Measurements from ENCODE around the gene SPON1. TPM values are rescaled to one million over a fixed set of nuclear protein-coding genes. Genes with fewer than 3 reads are reported as not detected.

SPON1 gene
- total RNA-seq, 2 experiments from 2014 or later = 0.96 to 1.4 TPM

DNA sequence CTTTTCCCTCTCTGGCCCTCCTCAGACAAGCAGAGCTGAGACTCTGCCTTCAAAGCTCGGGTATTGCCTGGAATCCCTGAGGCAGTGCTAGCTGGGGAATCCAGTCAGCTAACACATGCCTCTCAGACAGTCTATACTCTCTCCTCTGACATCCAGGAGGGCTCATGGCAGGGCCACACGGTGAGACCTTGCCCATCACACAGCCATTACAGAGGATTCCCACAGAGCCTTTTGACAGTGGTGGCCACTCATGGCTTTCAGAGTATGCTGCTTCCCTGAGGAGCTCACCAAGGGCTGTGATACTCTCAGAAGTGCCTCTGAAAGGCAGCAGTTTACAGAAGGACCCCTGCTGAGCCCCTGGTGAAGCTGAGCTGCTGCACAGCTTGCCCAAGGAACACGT, 231.1 kb downstream of the SPON1 start:
- intact Hi-C loops (cut with micrococcal nuclease) = no loop called here
- TF ChIP-seq CTCF (IDR thresholded peaks at IDR 0.05) = no peak
- ChIA-PET CTCF (interaction anchor here (1.6 kb wide), 1 partner anchor 9 kb away, joined by 3 read pairs; no protein-coding TSS in a partner anchor), POLR2A (no interaction called here)
- H3K9me3 Mint-ChIP-seq = no peaks in the 10 kb centered on the region
- DNase-seq (no peak), ATAC-seq (no peak)
- H3K36me3 Mint-ChIP-seq (ENCODE audit: low read depth) = no peaks in the 10 kb centered on the region
- no peaks in the 10 kb centered on the region for H3K4me1 Mint-ChIP-seq (ENCODE audit: low read depth)
- no peaks in the 10 kb centered on the region for H3K27me3 Mint-ChIP-seq
- no peak overlapping the region for H3K27ac Mint-ChIP-seq
- H3K4me3 Mint-ChIP-seq = no peak overlapping the region

- H3K4me3 Mint-ChIP-seq = no peak overlapping the region
Observed at GRCh38 chr11:14202251-14203196, 240.0 kb downstream of the SPON1 start.

DNA sequence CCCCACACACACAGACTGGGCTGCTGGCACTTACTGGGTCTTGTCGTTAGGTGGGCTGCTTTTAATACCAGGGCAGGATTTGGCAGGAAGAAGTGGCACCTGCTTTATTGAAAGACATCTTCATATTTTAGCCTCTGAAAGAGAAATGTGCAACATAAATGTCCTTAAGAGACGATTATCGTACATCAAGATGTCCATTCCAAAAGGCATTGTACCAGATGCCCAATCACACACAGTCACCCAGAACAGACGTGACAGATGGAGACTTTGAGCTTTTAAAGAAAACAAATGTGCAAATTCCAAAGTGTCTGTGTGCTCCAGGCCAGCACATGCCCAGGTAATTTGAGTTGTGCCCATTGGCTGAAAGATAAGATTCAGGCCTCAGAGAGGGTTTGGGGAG, 240.8 kb downstream of the SPON1 start:
- Mint-ChIP-seq H3K4me1 (ENCODE audit: low read depth) (no peaks in the 10 kb centered on the region), H3K27me3 (no peaks in the 10 kb centered on the region), H3K27ac (no peak overlapping the region), H3K9me3 (peaks cover 3% of the 10 kb centered on the region), H3K36me3 (ENCODE audit: low read depth) (no peaks in the 10 kb centered on the region), H3K4me3 (no peak overlapping the region)
- CTCF ChIA-PET = interaction anchor here (1.2 kb wide), 1 partner anchor 13 kb away, joined by 3 read pairs; no protein-coding TSS in a partner anchor
- POLR2A ChIA-PET = no interaction called here
- no peak for TF ChIP-seq CTCF (IDR thresholded peaks at IDR 0.05)
- no peak for ATAC-seq
- intact Hi-C loops (cut with micrococcal nuclease) = no loop called here
- DNase-seq = no peak

More at GRCh38 chr11:14202251-14203196, 240.0 kb downstream of the SPON1 start:
- no peaks in the 10 kb centered on the region for H3K4me1 Mint-ChIP-seq (ENCODE audit: low read depth)
- H3K27me3 Mint-ChIP-seq = no peaks in the 10 kb centered on the region
- POLR2A ChIA-PET = no interaction called here
- peaks cover 3% of the 10 kb centered on the region for H3K9me3 Mint-ChIP-seq
- no peak for ATAC-seq
- CTCF ChIA-PET = interaction anchor here (1.0 kb wide), 1 partner anchor 9 kb away, joined by 3 read pairs; no protein-coding TSS in a partner anchor
- no peak overlapping the region for H3K27ac Mint-ChIP-seq
- DNase-seq = no peak
- no peaks in the 10 kb centered on the region for H3K36me3 Mint-ChIP-seq (ENCODE audit: low read depth)
- no peak for TF ChIP-seq CTCF (IDR thresholded peaks at IDR 0.05)
- intact Hi-C loops (cut with micrococcal nuclease) = no loop called here

DNA sequence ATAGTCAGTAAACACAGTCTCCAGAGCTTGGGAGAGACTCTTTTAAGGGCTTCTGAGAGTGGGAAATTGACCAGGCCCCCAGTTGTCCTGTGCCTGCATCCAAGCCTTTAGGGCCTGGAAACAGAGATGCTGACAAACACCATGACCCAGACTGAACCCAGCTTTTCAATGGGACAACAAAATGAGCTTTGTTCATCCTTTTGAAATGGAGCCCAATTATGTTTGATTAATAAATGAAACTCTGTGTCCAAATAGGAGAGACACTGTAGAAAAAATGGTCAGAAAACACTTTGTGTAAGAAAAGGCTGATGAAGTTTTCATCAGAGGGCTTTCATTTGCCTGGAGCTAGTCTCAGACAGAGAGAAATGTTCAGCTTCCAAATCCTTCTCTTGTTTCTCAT, 250.5 kb downstream of the SPON1 start:
- DNase-seq (no peak), ATAC-seq (no peak)
- ChIA-PET CTCF (interaction anchor here (1.5 kb wide), 1 partner anchor 441 kb away, joined by 4 read pairs; no protein-coding TSS in a partner anchor), POLR2A (interaction anchor here (0.5 to 0.8 kb wide), 3 partner anchors 49 to 87 kb away, joined by 3 read pairs; no protein-coding TSS in a partner anchor)
- no peak for TF ChIP-seq CTCF (IDR thresholded peaks at IDR 0.05)
- no peaks in the 10 kb centered on the region for H3K36me3 Mint-ChIP-seq (ENCODE audit: low read depth)
- no peaks in the 10 kb centered on the region for H3K4me1 Mint-ChIP-seq (ENCODE audit: low read depth)
- no peaks in the 10 kb centered on the region for H3K9me3 Mint-ChIP-seq
- H3K27ac Mint-ChIP-seq = no peak overlapping the region
- intact Hi-C loops (cut with micrococcal nuclease) = no loop called here
- H3K4me3 Mint-ChIP-seq = no peak overlapping the region
- H3K27me3 Mint-ChIP-seq = no peaks in the 10 kb centered on the region

DNA sequence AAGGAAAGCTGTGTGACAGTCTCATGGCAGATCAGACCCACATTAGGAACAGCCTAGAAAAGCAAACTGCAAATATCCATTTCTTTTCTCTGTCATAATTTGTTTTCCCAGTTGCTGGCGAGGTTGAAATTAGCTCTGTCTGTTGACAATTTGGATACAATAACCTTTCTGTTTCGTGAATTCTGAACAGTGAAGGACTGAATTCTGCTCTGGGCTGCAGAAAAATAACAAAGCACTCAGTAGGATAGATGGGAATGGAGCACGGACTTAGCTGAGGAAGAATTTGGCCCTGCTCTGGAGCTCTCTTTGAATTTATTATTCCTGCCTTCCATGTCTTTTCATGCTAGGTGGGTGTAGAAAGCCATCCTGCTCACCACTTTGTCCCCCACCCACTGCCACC, 256.2 kb downstream of the SPON1 start:
- POLR2A ChIA-PET = no interaction called here
- no peaks in the 10 kb centered on the region for H3K4me1 Mint-ChIP-seq (ENCODE audit: low read depth)
- H3K9me3 Mint-ChIP-seq = no peaks in the 10 kb centered on the region
- no peak overlapping the region for H3K4me3 Mint-ChIP-seq
- CTCF ChIA-PET = interaction anchor here (1.3 kb wide), 1 partner anchor 19 kb away, joined by 3 read pairs; no protein-coding TSS in a partner anchor
- ATAC-seq = no peak
- no peaks in the 10 kb centered on the region for H3K36me3 Mint-ChIP-seq (ENCODE audit: low read depth)
- no peak for DNase-seq
- intact Hi-C loops (cut with micrococcal nuclease) = no loop called here
- no peaks in the 10 kb centered on the region for H3K27me3 Mint-ChIP-seq
- H3K27ac Mint-ChIP-seq = no peak overlapping the region
- no peak for TF ChIP-seq CTCF (IDR thresholded peaks at IDR 0.05)

All from activated CD8-positive, alpha-beta T cell treated with anti-CD3 and anti-CD28 coated beads for 36 hours (primary cell).